ENCODE results near the gene IDH2.

GRCh38 chr15:90101130-90101968 is 919 bp downstream of the IDH2 start:
- TF ChIP-seq CTCF (IDR thresholded peaks at IDR 0.05; ENCODE audit: low read depth, low read length, poor library complexity, severe bottlenecking) (no peak), EZH2phosphoT487 (IDR thresholded peaks at IDR 0.05; ENCODE audit: borderline replicate concordance, low read length) (no peak)
